ENCODE data around the gene ARHGAP45.

Gene ARHGAP45

GRCh38 chr19:1102407-1103131 is 35.6 kb downstream of the ARHGAP45 start:
- H3K4me3 ChIP-seq (ENCODE audit: low read depth, low read length) = no peak overlapping the region
- peak; percentile 93 for DNase-seq (ENCODE audit: low read depth)
- TF ChIP-seq CTCF (IDR thresholded peaks at IDR 0.05; ENCODE audit: insufficient read depth, low read depth, low read length, missing control alignments) = no peak

- no peak for DNase-seq (ENCODE audit: low read depth)
- no peak for TF ChIP-seq CTCF (IDR thresholded peaks at IDR 0.05; ENCODE audit: insufficient read depth, low read depth, low read length, missing control alignments)
- H3K4me3 ChIP-seq (ENCODE audit: low read depth, low read length) = peak overlapping the region; percentile 45
Measured at GRCh38 chr19:1103132-1103707, 36.3 kb downstream of the ARHGAP45 start.

GRCh38 chr19:1103708-1104310 is 36.8 kb downstream of the ARHGAP45 start, which contains the start of gene GPX4:
Gene GPX4, plus strand, starts transcription at chr19:1103994. Its CDS starts 50 bp downstream, at chr19:1104044.
- TF ChIP-seq CTCF (IDR thresholded peaks at IDR 0.05; ENCODE audit: insufficient read depth, low read depth, low read length, missing control alignments) = no peak
- H3K4me3 ChIP-seq (ENCODE audit: low read depth, low read length) = peak within 1 kb of the TSS; percentile 78
- peak; percentile 100 for DNase-seq (ENCODE audit: low read depth)

GRCh38 chr19:1104311-1105007 is 37.5 kb downstream of the ARHGAP45 start:
- H3K4me3 ChIP-seq (ENCODE audit: low read depth, low read length) = peak overlapping the region; percentile 78
- no peak for TF ChIP-seq CTCF (IDR thresholded peaks at IDR 0.05; ENCODE audit: insufficient read depth, low read depth, low read length, missing control alignments)
- peak; percentile 81 for DNase-seq (ENCODE audit: low read depth)

- peak overlapping the region; percentile 78 for H3K4me3 ChIP-seq (ENCODE audit: low read depth, low read length)
- no peak for TF ChIP-seq CTCF (IDR thresholded peaks at IDR 0.05; ENCODE audit: insufficient read depth, low read depth, low read length, missing control alignments)
- no peak for DNase-seq (ENCODE audit: low read depth)
Measured at GRCh38 chr19:1105008-1105872, 38.3 kb downstream of the ARHGAP45 start.
